Mononuclear cell (primary cell): ENCODE data around the gene DTNBP1. TPM values are rescaled to one million over a fixed set of nuclear protein-coding genes. Genes with fewer than 3 reads are reported as not detected.

ENCODE experiments used
- H3K27me3 ChIP-seq: 2 replicates; pipeline ENCODE4 v1.6.0; 2011; ENCODE audit warnings: low read length, control low read depth; ENCODE audit not compliant: insufficient read depth
- H3K4me1 ChIP-seq: 2 replicates; pipeline ENCODE4 v1.5.1; 2011; ENCODE audit warnings: mild to moderate bottlenecking, low read length, control low read depth; ENCODE audit not compliant: insufficient read depth
- H3K4me3 ChIP-seq: 2 replicates; pipeline ENCODE4 v1.5.1; 2011; ENCODE audit warnings: mild to moderate bottlenecking, low read length, moderate library complexity
- H3K9me3 ChIP-seq: 2 replicates; pipeline ENCODE4 v1.5.1; 2011; ENCODE audit warnings: low read depth, mild to moderate bottlenecking, control low read depth, low read length
- total RNA-seq: library from RNA; depleted of rRNA; stranded (reverse); fragments of >200 nt; gene quantifications from one replicate; pipeline ENCODE4 v1.2.3, GENCODE V29; 2012

The DTNBP1 gene
- total RNA-seq, 1 donor: 7.7 TPM

- Histone ChIP-seq H3K4me3 (no peak overlapping the region), H3K27me3 (no peaks in the 10 kb centered on the region), H3K9me3 (no peaks in the 10 kb centered on the region), H3K4me1 (peaks cover 25% of the 10 kb centered on the region)
These were observed 178.7 kb downstream of the DTNBP1 start for GRCh38 chr6:15484140-15484539.

- Histone ChIP-seq H3K27me3 (no peaks in the 10 kb centered on the region), H3K4me3 (no peak overlapping the region), H3K4me1 (peaks cover 25% of the 10 kb centered on the region), H3K9me3 (no peaks in the 10 kb centered on the region)
These were observed 179.8 kb downstream of the DTNBP1 start for GRCh38 chr6:15483060-15483459.

- H3K27me3 ChIP-seq: no peaks in the 10 kb centered on the region
These were observed 181.2 kb downstream of the DTNBP1 start for GRCh38 chr6:15481390-15482291.

GRCh38 chr6:15480525-15480924 is 182.3 kb downstream of the DTNBP1 start:
- Histone ChIP-seq H3K4me3 (no peak overlapping the region), H3K27me3 (no peaks in the 10 kb centered on the region), H3K4me1 (peaks cover 24% of the 10 kb centered on the region), H3K9me3 (no peaks in the 10 kb centered on the region)

More at GRCh38 chr6:15481390-15482291, 181.2 kb downstream of the DTNBP1 start:
- H3K9me3 ChIP-seq: no peaks in the 10 kb centered on the region
- no peak overlapping the region for H3K4me3 ChIP-seq
- H3K4me1 ChIP-seq: peaks cover 25% of the 10 kb centered on the region

GRCh38 chr6:15479761-15480160 is 183.1 kb downstream of the DTNBP1 start:
- Histone ChIP-seq H3K9me3 (no peaks in the 10 kb centered on the region), H3K4me1 (peaks cover 29% of the 10 kb centered on the region), H3K4me3 (no peak overlapping the region)

GRCh38 chr6:15477746-15478145 is 185.1 kb downstream of the DTNBP1 start:
- no peaks in the 10 kb centered on the region for H3K9me3 ChIP-seq
- no peak overlapping the region for H3K4me3 ChIP-seq
- no peaks in the 10 kb centered on the region for H3K27me3 ChIP-seq
- peaks cover 44% of the 10 kb centered on the region for H3K4me1 ChIP-seq

More at GRCh38 chr6:15479761-15480160, 183.1 kb downstream of the DTNBP1 start:
- H3K27me3 ChIP-seq: no peaks in the 10 kb centered on the region

GRCh38 chr6:15476631-15477380 is 186.0 kb downstream of the DTNBP1 start:
- Histone ChIP-seq H3K9me3 (no peaks in the 10 kb centered on the region), H3K27me3 (no peaks in the 10 kb centered on the region), H3K4me1 (peaks cover 53% of the 10 kb centered on the region), H3K4me3 (no peak overlapping the region)

GRCh38 chr6:15475872-15476271 is 187.0 kb downstream of the DTNBP1 start:
- H3K4me1 ChIP-seq: peaks cover 45% of the 10 kb centered on the region
- H3K27me3 ChIP-seq: no peaks in the 10 kb centered on the region
- no peak overlapping the region for H3K4me3 ChIP-seq
- no peaks in the 10 kb centered on the region for H3K9me3 ChIP-seq

GRCh38 chr6:15475261-15475660 is 187.6 kb downstream of the DTNBP1 start:
- H3K4me3 ChIP-seq: no peak overlapping the region
- peaks cover 39% of the 10 kb centered on the region for H3K4me1 ChIP-seq
- H3K9me3 ChIP-seq: no peaks in the 10 kb centered on the region
- H3K27me3 ChIP-seq: no peaks in the 10 kb centered on the region

GRCh38 chr6:15474196-15474595 is 188.6 kb downstream of the DTNBP1 start:
- no peak overlapping the region for H3K4me3 ChIP-seq

GRCh38 chr6:15473741-15474161 is 189.1 kb downstream of the DTNBP1 start:
- H3K4me1 ChIP-seq: peaks cover 33% of the 10 kb centered on the region
- no peak overlapping the region for H3K4me3 ChIP-seq
- H3K9me3 ChIP-seq: no peaks in the 10 kb centered on the region
- H3K27me3 ChIP-seq: no peaks in the 10 kb centered on the region

More at GRCh38 chr6:15474196-15474595, 188.6 kb downstream of the DTNBP1 start:
- no peaks in the 10 kb centered on the region for H3K27me3 ChIP-seq
- peaks cover 33% of the 10 kb centered on the region for H3K4me1 ChIP-seq
- no peaks in the 10 kb centered on the region for H3K9me3 ChIP-seq

- Histone ChIP-seq H3K27me3 (no peaks in the 10 kb centered on the region), H3K4me3 (no peak overlapping the region), H3K4me1 (peaks cover 33% of the 10 kb centered on the region), H3K9me3 (no peaks in the 10 kb centered on the region)
These were observed 189.7 kb downstream of the DTNBP1 start for GRCh38 chr6:15473174-15473573.
